Coronary artery (tissue), 2 donors: ENCODE data around the gene CEP250.
"Not testable (repeated sequence)": the region's sequence is repeated elsewhere in the genome, so short reads cannot be mapped to it uniquely, and the experiment has no call there.

Source experiments
- DNase-seq: peaks from one replicate; pipeline ENCODE4 v3.0.0-alpha.2; 2017; ENCODE audit warnings: low spot score
- H3K27ac ChIP-seq, 2 donors: fragments of 200-600 bp; sonication (generic); one replicate each; pipeline ENCODE4 v1.5.1; 2016 to 2019
- H3K4me3 ChIP-seq: fragments of 200-600 bp; sonication (generic); 2 replicates; pipeline ENCODE4 v1.5.1; 2016; ENCODE audit warnings: mild to moderate bottlenecking, moderate library complexity
- CTCF ChIP-seq: fragments of 200-600 bp; sonication (generic); IDR thresholded peaks from one replicate; pipeline ENCODE4 v1.5.1; 2019; ENCODE audit warnings: antibody characterized with exemption

CEP250 gene

GRCh38 chr20:35443003-35443402, 12.4 kb upstream of the CEP250 start:
- H3K27ac ChIP-seq: no peak overlapping the region
- DNase-seq: no peak
- H3K4me3 ChIP-seq: no peak overlapping the region
- TF ChIP-seq CTCF: no peak

DNA sequence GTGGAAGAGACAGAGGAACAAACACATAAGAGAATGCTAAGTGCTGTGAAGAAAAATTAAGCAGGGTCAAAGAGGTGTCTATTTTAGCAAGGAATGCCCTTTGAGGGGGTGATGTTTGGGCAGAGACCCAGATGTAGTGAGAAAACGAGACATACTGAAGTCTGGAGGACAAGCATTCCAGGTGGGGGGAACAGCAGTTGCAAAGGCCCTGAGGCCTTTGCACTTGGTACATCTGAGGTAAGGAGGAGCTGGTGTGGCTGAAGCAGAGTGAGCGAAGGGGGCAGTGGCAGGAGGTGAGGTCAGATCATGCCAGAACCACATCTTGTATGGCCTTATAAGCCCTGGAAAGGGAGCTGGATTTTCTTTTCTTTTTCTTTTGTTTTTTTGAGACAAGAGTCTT, 11.2 kb upstream of the CEP250 start:
- no peak for TF ChIP-seq CTCF
- Histone ChIP-seq H3K27ac (no peak overlapping the region), H3K4me3 (no peak overlapping the region)
- DNase-seq: no peak

DNA sequence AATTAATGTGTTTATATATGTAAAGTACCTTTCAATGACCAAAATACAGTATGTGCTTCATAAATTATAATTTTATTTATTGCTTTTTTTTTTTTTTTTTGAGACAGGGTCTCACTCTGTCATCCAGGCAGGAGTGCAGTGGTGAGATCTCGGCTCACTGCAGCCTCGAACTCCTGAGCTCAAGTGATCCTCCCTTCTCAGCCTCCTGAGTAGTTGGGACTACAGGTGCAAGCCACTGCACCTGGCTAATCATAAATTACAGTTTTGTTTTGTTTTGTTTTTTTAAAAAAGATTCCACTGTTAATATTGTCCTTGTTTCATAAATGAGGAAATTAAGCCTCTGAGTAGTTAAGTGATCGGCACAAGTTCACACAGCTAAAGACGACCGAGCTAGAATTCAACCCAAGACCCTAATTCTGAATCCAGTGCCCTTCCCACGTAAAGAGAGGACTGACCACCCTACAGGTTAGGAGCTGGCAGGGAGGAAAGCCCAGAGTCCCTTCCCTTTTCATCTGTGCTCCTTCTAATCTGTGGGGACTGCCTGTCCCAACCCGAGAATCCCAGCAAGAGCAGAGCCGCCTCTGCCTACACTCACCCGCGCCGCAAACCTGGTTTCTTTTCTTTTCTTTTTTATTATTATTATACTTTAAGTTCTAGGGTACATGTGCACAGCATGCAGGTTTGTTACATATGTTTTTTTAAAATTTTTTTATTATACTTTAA, 8.9 kb upstream of the CEP250 start:
- TF ChIP-seq CTCF: no peak
- DNase-seq: no peak
- peak overlapping the region; percentile 68 for H3K4me3 ChIP-seq
- H3K27ac ChIP-seq: no peak overlapping the region

DNA sequence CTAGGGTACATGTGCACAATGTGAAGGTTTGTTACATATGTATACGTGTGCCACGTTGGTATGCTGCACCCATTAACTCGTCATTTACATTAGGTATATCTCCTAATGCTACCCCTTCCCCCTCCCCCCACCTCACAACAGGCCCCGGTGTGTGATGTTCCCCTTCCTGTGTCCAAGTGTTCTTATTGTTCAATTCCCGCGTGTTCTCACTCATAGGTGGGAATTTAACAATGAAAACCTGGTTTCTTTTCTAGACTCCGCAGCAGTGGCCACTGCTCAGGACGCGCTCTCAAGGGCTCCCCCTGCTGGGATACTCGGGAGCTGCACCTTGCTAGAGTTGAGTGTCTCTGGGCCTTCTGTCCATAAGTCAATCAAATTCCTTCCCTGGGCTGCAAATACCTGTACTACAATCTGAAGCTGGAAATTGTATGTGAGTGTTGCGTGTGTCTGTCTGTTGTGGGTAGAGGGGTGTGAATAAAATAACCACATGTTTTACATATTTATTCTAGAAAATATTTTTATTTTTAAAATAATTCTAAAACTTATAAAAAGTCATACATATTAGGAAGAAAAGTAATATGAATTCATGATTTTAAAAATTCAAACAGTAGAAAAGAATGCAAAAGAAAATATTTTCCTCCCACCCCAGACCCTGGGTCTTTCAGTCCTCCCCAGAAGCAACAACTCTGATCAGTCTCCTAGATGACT, 8.2 kb upstream of the CEP250 start:
- no peak for DNase-seq
- TF ChIP-seq CTCF: peak; percentile 88

GRCh38 chr20:35448788-35449373, 6.5 kb upstream of the CEP250 start:
- Histone ChIP-seq H3K4me3 (no peak overlapping the region), H3K27ac (no peak overlapping the region)
- DNase-seq: no peak
- TF ChIP-seq CTCF: no peak

More for the DNA sequence above, 8.2 kb upstream of the CEP250 start:
- no peak overlapping the region for H3K27ac ChIP-seq
- peak overlapping the region; percentile 68 for H3K4me3 ChIP-seq

DNA sequence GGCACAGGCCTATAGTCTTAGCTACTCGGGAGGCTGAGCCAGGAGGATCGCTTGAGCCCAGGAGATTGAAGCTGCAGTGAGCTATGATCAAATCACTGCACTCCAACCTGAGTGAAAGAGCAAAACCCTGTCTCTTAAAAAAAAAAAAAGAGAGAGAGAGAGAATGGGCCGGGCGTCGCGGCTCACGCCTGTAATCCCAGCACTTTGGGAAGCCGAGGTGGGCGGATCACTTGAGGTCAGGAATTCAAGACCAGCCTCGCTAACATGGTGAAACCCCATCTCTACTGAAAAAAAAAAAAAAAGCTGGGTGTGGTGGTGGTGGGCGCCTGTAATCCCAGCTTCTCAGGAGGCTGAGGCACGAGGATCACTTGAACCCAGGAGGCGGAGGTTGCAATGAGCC, 5.5 kb upstream of the CEP250 start:
- not testable (repeated sequence) for DNase-seq, H3K27ac ChIP-seq, H3K4me3 ChIP-seq

GRCh38 chr20:35451295-35451694, 4.1 kb upstream of the CEP250 start:
- DNase-seq: no peak
- TF ChIP-seq CTCF: no peak
- H3K4me3 ChIP-seq: no peak overlapping the region
- no peak overlapping the region for H3K27ac ChIP-seq
